ENCODE measurements around the gene HSPBP1.

Gene HSPBP1

DNA sequence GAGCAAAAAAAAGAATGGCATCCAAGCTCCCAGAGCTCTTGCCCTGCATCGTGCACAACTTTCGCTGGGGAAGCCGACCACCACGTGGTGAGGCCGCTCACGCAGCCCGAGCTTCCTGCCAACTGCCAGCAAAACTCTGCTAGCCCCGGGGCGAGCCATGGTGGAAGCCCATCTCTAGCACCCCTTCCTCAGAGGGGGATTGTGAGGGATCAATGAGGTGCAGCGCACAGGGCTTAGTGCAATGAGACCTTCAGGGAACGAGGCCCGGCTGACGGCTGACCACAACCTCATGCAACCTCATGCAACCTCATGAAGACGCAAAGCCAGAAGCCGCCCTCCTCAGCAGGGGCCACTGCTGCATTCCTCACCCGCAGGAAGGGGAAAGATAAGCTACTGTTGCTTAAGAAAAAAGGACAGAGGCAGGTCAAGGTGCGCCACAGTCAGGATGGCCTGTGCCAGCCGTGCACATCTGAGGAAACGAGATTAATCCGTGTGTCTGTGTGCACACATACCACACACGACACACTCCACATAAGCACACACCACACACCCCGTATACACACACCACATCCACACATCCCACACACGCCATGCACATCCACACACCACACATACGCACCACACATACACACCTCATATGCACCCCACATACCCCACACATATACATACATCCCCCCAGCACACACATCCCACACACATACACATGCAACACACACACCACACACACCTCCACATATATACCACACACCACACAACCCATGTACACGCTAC is 9.6 kb downstream of the HSPBP1 start:
- no peaks in the 10 kb centered on the region for H3K4me1 ChIP-seq (ENCODE audit: low read depth, poor library complexity, severe bottlenecking)
- no peak overlapping the region for H3K27ac ChIP-seq
- H3K36me3 ChIP-seq (ENCODE audit: insufficient read depth), result no peaks in the 10 kb centered on the region
- H3K27me3 ChIP-seq (ENCODE audit: insufficient read depth, low read depth), result no peaks in the 10 kb centered on the region
- no peaks in the 10 kb centered on the region for H4K20me1 ChIP-seq (ENCODE audit: insufficient read depth)
- no peak overlapping the region for H3K4me3 ChIP-seq (IDR thresholded peaks at IDR 0.05; ENCODE audit: insufficient read depth, low read depth, low read length)
- TF ChIP-seq, protein P1, sequence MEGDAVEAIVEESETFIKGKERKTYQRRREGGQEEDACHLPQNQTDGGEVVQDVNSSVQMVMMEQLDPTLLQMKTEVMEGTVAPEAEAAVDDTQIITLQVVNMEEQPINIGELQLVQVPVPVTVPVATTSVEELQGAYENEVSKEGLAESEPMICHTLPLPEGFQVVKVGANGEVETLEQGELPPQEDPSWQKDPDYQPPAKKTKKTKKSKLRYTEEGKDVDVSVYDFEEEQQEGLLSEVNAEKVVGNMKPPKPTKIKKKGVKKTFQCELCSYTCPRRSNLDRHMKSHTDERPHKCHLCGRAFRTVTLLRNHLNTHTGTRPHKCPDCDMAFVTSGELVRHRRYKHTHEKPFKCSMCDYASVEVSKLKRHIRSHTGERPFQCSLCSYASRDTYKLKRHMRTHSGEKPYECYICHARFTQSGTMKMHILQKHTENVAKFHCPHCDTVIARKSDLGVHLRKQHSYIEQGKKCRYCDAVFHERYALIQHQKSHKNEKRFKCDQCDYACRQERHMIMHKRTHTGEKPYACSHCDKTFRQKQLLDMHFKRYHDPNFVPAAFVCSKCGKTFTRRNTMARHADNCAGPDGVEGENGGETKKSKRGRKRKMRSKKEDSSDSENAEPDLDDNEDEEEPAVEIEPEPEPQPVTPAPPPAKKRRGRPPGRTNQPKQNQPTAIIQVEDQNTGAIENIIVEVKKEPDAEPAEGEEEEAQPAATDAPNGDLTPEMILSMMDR (conservative IDR thresholded peaks at IDR 0.05; ENCODE audit: low read depth, low read length), result no peak
- no peak overlapping the region for H2AFZ ChIP-seq (ENCODE audit: low read depth)
- no peak overlapping the region for H3K4me2 ChIP-seq
- H3K79me2 ChIP-seq (ENCODE audit: insufficient read depth, low read depth), result no peaks in the 10 kb centered on the region; the same call in 1 of the 2 replicates
- H3K9ac ChIP-seq, result no peak overlapping the region

GRCh38 chr19:55269299-55269698 is 10.6 kb downstream of the HSPBP1 start:
- H3K9ac ChIP-seq, result no peak overlapping the region
- no peaks in the 10 kb centered on the region; the same call in 1 of the 2 replicates for H3K79me2 ChIP-seq (ENCODE audit: insufficient read depth, low read depth)
- no peaks in the 10 kb centered on the region for H3K36me3 ChIP-seq (ENCODE audit: insufficient read depth)
- no peaks in the 10 kb centered on the region for H3K4me1 ChIP-seq (ENCODE audit: low read depth, poor library complexity, severe bottlenecking)
- no peak overlapping the region for H2AFZ ChIP-seq (ENCODE audit: low read depth)
- TF ChIP-seq, protein P1 (conservative IDR thresholded peaks at IDR 0.05; ENCODE audit: low read depth, low read length), result no peak
- no peaks in the 10 kb centered on the region for H3K27me3 ChIP-seq (ENCODE audit: insufficient read depth, low read depth)
- no peak overlapping the region for H3K27ac ChIP-seq
- H4K20me1 ChIP-seq (ENCODE audit: insufficient read depth), result no peaks in the 10 kb centered on the region
- no peak overlapping the region for H3K4me3 ChIP-seq (IDR thresholded peaks at IDR 0.05; ENCODE audit: insufficient read depth, low read depth, low read length)
- H3K4me2 ChIP-seq, result no peak overlapping the region

DNA sequence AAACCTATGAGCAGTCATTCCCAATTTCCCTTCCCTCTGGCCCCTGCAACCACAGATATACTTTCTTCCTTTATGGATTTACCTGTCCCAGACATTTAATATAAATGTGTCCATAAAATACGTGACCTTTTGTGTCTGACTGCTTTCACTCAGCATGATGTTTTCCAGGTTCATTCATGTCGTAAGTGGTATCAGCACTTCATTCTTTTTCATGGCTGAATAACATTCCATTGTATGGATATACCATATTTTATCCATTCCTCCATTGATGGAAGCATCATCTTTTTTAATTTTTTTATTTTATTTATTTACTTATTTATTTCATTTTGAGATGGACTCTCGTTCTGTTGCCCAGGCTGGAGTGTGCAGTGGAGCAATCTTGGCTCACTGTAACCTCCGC is 13.1 kb downstream of the HSPBP1 start:
- Histone ChIP-seq H3K36me3 (ENCODE audit: insufficient read depth) (no peaks in the 10 kb centered on the region), H3K4me1 (ENCODE audit: low read depth, poor library complexity, severe bottlenecking) (no peaks in the 10 kb centered on the region), H3K4me3 (IDR thresholded peaks at IDR 0.05; ENCODE audit: insufficient read depth, low read depth, low read length) (no peak overlapping the region), H4K20me1 (ENCODE audit: insufficient read depth) (no peaks in the 10 kb centered on the region), H3K79me2 (ENCODE audit: insufficient read depth, low read depth) (no peaks in the 10 kb centered on the region; the same call in 1 of the 2 replicates), H3K27ac (no peak overlapping the region), H2AFZ (ENCODE audit: low read depth) (no peak overlapping the region), H3K4me2 (no peak overlapping the region), H3K27me3 (ENCODE audit: insufficient read depth, low read depth) (no peaks in the 10 kb centered on the region), H3K9ac (no peak overlapping the region)
- TF ChIP-seq, protein P1 (conservative IDR thresholded peaks at IDR 0.05; ENCODE audit: low read depth, low read length), result no peak

GRCh38 chr19:55266404-55266803 is 13.5 kb downstream of the HSPBP1 start:
- Histone ChIP-seq H3K4me1 (ENCODE audit: low read depth, poor library complexity, severe bottlenecking) (no peaks in the 10 kb centered on the region), H3K9ac (no peak overlapping the region), H3K27ac (no peak overlapping the region), H3K4me3 (IDR thresholded peaks at IDR 0.05; ENCODE audit: insufficient read depth, low read depth, low read length) (no peak overlapping the region), H3K36me3 (ENCODE audit: insufficient read depth) (no peaks in the 10 kb centered on the region), H4K20me1 (ENCODE audit: insufficient read depth) (no peaks in the 10 kb centered on the region), H3K79me2 (ENCODE audit: insufficient read depth, low read depth) (no peaks in the 10 kb centered on the region; the same call in 1 of the 2 replicates), H3K27me3 (ENCODE audit: insufficient read depth, low read depth) (no peaks in the 10 kb centered on the region), H2AFZ (ENCODE audit: low read depth) (no peak overlapping the region), H3K4me2 (no peak overlapping the region)
- TF ChIP-seq, protein P1 (conservative IDR thresholded peaks at IDR 0.05; ENCODE audit: low read depth, low read length), result no peak

Measured in KMS-11 (cell line).